T-helper 9 cell (primary cell): ENCODE data around the gene ACMSD.
"Not testable (repeated sequence)": the region's sequence is repeated elsewhere in the genome, so short reads cannot be mapped to it uniquely, and the experiment has no call there.

Experiments used
- DNase-seq: peaks from one replicate; pipeline ENCODE4 v3.0.0-alpha.2; 2020

The ACMSD gene

GRCh38 chr2:134855709-134856108 is 17.3 kb downstream of the ACMSD start:
- no peak for DNase-seq

DNA sequence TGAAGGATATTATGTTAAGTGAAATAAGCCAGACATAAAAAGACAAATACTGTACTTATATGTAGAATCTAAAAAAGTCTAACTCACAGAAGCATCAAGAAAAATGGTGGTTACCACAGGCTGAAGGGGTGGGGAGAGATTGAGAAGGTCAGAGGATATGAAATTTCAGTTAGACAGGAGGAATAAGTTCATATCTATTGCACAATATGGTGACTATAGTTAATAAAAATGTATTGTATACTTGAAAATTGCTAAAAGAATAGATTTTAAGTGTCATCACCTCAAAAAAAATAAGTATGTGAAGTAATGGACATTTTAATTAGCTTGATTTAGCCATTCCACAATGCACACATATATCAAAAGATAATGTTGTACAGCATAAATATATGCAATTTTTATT is 19.8 kb downstream of the ACMSD start:
- no peak for DNase-seq

DNA sequence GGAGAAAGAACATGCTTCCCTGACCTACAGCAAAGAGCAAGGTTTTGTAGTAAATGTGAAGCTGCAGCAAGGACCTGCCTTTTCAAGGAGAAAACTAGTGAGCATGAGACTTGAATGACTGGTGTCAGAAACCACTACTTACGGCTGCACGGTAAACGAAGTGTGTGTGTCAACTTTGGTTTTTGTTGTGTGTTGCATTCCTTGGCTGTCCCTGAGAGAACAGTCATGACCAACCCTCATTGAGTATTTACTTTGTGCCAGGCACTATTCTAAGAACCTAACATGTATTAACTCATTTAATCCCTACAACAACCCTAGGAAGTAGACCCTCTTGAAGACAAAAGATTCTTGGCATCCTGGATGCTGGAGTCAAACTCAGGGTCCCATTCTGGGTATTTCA is 22.8 kb downstream of the ACMSD start:
- no peak for DNase-seq

GRCh38 chr2:134862069-134862468 is 23.7 kb downstream of the ACMSD start:
- DNase-seq = no peak

DNA sequence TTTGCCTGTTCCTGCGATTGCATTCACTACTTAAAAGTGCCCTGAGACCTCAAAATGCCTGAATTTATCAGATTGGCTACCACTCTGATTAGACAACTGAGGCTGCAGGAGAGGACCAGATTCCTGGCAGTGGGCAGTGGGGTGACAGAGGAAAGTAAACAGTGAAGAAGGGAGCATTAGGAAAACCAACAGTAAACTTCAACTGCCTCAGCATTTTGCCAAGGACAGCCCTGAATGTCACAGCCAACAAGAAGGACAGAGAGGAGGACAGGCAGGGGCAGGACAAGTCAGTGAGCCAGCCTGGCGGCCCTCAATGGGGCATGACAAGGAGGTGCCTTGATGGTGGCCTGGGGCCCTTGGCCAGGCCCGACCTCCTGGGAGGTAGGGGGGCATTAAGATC is 24.3 kb downstream of the ACMSD start:
- no peak for DNase-seq

DNA sequence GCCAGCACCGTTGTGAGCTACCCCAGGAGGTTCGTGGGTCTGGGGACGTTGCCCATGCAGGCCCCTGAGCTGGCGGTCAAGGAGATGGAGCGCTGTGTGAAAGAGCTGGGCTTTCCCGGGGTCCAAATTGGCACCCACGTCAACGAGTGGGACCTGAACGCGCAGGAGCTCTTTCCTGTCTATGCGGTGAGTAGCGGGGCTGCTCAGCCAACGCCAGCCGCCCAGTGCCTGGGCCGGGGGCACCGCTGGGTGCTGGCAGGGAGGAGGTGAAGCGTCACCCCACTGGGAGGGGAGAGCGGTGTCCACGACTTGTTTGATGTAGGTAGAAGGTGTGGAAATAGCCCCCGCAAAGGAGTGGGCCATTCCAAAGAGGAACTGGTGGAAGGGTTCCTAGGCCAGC is 25.0 kb downstream of the ACMSD start:
- DNase-seq = no peak

DNA sequence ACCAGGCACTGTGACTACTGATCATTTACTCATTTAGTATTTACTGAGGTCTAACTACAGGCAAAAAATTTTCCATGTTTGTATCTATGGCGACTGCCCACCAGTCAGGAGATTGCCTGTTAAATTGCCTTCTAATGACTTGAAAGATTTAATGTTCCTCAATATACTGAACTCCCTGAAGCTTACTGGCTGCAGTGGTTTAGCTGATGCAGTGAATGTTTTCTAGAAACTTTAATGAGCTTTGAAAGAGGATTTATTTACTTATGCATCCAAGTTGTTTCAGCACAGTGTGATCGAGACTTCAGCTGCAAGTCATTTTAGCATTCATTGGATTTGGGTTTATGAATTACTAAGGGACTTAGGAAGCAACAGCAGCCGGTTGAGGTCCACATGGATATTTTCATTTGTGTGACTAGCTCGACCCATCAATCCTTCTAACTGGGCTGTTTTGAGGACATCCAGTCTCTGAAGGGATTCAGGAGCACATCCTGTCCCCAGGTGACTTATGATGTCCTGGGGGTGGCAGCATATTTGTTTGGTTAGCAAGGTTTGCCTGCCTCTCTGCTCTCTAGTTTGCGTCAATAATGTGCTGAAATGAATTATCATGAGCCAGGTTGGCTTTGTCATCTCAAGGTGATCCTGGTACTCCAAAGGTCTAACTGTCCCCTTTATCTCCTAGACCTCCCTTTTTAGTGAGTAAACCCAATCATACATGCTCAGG is 26.8 kb downstream of the ACMSD start:
- no peak for DNase-seq

GRCh38 chr2:134866498-134867099 is 28.2 kb downstream of the ACMSD start:
- no peak for DNase-seq

- no peak for DNase-seq
These were observed 31.7 kb downstream of the ACMSD start for GRCh38 chr2:134869946-134870736.

DNA sequence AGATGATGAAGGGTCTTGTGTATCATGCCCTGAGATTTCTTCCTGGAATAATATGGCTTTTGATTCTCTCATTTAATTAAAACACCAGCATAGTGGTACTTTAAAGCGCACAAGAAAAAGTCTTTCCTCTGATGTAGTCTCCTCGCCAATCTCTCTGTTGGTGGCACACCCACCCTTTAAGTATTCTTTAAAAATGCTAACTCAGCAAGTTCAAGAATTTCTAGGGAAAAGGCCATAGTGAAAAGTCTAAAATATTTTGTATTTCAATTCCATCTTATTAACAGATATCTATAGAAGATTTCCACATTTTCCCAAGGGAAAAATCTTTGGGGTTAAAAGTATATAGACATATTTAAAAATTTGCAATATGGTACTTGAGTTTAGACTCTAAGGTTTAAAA is 34.7 kb downstream of the ACMSD start:
- DNase-seq = no peak

- DNase-seq = no peak
These were observed 36.9 kb downstream of the ACMSD start for GRCh38 chr2:134875309-134875708.

DNA sequence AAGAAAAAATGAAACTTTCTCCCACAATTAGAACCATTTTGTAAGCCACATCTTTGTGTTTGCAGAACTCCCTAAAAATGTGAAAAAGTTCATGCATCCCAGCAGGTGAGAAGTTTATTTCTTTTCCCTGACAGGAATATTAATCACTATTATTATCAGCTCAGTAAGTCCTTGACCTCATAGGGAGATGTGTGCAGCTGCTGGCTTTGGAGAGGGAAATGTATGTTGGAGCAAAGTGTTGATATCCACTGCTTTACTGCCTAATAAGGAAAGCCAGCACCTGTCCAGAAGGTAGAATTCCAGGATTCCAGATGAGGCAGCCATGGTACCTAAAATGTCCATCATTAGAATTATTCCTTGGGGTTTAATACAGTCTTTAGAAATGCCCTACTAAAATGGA is 44.4 kb downstream of the ACMSD start:
- no peak for DNase-seq

- DNase-seq = no peak
These were observed 45.3 kb downstream of the ACMSD start for GRCh38 chr2:134883552-134884293.

DNA sequence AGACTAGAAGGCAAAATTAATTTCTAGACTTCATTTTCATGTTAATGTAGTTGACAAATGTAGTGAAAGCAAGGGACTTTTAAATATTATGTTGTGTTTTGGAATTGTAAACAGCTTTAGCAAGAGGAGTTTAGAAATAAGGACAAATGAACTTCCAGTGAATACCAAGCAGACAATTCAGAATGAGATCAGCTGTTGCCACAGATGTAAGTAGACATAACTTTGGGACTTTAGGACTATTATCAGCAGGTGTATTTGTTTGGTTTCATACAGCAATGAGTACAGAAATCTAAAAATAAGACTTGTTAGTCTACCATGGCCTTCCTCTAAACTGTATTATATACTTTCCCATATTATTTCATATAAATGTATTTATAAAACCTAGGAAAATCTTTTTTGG is 46.0 kb downstream of the ACMSD start:
- no peak for DNase-seq

DNA sequence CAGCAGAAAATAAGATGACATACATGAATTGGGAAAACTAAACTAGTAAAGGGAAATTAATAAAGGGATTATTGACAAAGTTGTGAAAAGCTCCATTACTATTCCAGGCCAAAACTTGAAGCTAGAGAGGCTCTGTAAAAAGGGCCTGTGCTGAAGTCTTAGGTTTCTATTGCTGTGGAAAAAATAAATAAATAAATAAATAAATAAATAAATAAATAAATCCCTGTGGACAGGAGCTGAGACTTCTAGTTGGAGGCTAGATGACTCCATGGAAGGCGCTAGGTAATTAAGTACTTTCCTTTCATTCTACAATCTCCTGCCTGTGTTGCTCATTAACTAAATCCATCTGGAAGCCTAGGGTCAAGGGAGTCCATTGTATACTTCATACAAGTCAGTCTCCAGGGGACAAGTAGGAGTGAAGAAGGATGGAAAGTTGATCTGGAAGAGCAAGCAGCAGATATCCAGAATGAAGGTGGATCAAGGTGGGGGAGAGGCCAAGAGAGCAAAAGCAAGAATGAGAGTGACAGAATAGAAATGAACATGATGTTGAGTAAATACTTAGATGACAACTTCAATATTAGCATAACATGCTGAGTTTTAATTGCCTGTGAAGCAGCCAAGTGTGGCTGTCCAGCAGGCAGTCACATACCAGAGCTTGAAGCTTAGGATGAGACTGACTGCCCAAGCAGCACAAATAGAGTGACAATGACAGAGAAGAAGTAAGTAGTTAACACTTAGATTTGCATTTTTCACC is 54.0 kb downstream of the ACMSD start:
- DNase-seq = no peak

DNA sequence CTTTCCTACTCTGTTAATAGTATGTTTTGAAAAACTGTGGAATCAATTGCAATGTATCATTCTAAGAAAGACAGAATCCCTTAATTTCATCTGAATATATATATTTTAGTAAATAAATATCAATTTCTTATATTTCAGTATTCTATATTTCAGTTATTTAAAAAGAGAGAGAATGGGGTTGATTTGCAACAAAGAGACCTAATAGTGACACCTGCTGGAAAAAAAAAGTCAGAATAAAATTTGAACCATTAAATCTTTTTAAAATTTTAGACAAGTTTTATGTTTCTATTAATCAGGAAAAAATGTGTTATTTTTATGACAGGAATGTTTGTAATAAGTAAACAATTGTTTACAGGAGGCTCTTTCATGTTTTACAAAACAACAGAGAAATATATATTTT is 59.5 kb downstream of the ACMSD start:
- DNase-seq = no peak

DNA sequence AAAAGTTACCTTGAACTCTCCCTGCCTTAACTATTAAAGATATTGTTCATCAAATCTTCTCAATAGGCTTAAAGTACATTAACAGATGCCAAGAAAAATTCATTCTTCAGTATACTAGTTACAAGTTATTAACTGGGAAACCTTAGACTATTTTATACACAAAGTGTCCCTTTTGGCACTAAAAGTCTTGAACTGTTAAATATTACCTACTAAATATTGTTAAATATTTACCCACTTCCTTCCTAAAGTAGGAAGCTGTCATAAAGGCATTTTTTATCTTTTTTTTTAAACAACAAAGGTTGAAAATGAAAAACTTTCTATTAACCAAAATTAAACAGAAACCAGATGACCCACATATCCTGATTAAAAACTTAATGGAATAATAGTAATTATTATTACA is 60.8 kb downstream of the ACMSD start:
- DNase-seq = no peak

GRCh38 chr2:134900151-134900550 is 61.7 kb downstream of the ACMSD start:
- no peak for DNase-seq

DNA sequence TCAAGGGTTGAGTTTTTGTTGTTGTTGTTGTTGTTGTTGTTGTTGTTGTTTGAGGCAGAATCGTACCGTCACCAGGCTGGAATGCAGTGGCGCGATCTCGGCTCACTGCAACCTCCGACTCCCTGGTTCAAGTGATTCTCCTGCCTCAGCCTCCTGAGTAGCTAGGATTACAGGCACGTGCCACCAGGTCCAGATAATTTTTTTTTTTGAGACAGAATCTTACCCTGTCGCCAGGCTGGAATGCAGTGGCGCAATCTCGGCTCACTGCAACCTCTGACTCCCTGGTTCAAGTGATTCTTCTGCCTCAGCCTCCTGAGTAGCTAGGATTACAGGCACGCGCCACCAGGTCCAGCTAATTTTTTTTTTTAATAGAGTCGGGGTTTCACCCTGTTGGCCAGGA is 65.3 kb downstream of the ACMSD start:
- DNase-seq = not testable (repeated sequence)

DNA sequence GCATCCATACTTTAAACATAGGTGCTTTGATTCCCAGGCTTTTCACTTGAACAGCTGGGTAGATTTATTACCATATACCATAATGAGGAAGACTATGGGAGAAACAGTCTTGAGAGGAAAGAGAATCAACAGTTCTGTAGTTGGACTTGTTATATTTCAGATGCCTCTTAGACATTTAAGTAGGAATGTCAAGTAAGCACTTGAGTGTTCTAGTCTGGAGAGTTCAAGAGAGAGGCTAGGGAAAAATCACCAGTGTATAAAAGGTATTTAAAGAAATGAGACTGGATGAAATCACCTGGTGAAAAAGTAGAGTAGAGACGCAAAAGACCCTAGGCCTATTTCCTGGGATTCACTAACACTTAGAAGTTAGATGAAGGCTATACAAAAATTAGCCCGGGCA is 66.8 kb downstream of the ACMSD start:
- no peak for DNase-seq

DNA sequence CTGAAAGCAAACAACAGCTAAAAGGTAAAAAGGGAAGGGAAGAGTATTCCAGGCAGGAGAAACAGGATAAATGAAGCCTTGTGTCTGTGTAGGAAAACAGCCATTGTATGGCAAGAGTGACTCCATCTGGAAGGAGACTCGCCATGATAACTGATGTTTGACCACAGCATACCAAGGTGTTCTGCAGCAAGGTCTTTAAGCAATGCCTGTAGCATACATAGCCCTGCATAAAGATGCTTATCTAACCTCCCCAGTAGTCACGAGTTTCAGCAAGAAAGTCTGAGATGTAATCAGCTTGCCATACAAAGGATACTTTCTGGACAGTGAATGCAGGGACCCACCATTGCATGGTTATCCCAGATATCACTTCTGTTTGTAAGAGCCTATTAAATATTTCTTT is 68.3 kb downstream of the ACMSD start:
- no peak for DNase-seq

GRCh38 chr2:134907441-134908116 is 69.2 kb downstream of the ACMSD start:
- not testable (repeated sequence) for DNase-seq
